ENCODE data around the gene BRF1.
A peak's percentile ranks its signal among the peaks of the same experiment; 100 is the strongest.
"Not testable (repeated sequence)": the region's sequence is repeated elsewhere in the genome, so short reads cannot be mapped to it uniquely, and the experiment has no call there.

The BRF1 gene

GRCh38 chr14:105287249-105288102 lies 13.3 kb downstream of the BRF1 start:
- no peak for DNase-seq

DNA sequence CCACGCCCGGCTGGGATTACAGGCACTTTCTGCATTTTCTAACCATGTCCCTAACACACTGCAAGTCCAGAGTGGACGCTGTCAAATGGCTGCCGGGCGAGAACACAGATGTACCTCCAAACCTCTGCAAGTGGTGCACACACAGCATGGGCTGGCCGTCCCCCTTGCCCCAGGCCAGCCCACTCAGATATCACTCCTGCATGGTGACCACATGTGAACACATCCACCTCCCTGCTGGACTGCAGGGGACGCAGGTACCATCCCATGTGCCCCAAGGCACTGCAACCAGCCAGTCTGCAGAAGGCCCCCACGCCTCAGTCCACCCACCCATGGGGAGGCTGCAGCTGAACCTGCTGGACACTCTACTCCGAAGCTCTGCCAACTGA lies 14.0 kb downstream of the BRF1 start:
- no peak for DNase-seq

GRCh38 chr14:105285174-105285573 lies 15.6 kb downstream of the BRF1 start:
- no peak for DNase-seq

GRCh38 chr14:105283899-105284298 lies 16.9 kb downstream of the BRF1 start:
- DNase-seq, result no peak

GRCh38 chr14:105283028-105283427 lies 17.8 kb downstream of the BRF1 start:
- no peak for DNase-seq

GRCh38 chr14:105282098-105282725 lies 18.6 kb downstream of the BRF1 start:
- no peak for DNase-seq

- peak; percentile 23 for DNase-seq
These were observed 19.3 kb downstream of the BRF1 start for GRCh38 chr14:105281371-105282097.

- no peak for DNase-seq
These were observed 20.3 kb downstream of the BRF1 start for GRCh38 chr14:105280525-105280924.

DNA sequence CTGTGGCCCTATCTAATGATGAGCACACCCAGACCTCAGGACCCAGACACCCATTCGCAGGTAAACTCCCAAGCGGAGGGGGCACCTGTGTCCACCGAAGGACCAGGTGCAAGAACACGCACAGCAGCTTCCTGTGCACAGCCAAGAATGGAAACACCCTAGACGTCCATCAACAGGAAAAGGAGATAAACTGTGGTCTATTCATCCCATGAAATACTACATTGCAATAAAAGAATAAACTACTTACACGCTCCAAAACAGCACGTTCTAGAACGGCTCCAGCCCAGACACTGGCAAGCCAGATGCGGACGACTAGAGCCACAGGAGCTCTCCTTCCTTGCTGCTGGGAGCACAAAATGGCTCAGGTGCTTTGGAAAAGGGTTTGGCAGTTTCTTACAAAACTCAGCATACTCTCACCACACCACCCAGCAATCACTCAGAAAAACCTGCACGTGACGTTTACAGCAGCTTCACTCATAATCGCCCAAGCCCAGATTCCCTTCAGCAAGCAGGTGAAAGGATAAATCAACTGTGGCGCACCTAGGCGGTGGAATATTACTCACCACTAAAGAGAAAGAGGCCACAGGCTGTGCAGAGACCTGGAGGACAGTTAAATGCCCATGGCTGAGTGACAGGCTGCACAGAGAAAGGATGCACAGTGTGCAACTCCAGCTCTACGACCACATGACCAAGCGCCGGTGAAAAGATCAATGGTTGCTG lies 21.0 kb downstream of the BRF1 start:
- no peak for DNase-seq

DNA sequence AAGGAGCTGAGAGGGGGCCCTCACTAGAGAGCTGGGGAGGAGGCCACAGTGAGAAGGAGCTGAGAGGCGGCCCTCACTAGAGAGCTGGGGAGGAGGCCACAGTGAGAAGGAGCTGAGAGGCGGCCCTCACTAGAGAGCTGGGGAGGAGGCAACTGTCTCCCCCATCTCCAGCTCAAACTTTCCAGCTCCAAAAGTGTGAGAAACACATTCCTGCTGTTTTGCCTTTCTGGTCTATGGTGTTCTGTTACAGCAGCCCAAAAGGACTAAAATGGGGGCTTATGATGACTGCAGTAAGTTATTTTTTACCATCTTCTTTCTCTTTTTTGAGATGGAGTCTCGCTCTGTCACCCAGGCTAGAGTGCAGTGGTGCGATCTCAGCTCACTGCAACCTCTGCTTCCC lies 23.4 kb downstream of the BRF1 start:
- not testable (repeated sequence) for DNase-seq

DNA sequence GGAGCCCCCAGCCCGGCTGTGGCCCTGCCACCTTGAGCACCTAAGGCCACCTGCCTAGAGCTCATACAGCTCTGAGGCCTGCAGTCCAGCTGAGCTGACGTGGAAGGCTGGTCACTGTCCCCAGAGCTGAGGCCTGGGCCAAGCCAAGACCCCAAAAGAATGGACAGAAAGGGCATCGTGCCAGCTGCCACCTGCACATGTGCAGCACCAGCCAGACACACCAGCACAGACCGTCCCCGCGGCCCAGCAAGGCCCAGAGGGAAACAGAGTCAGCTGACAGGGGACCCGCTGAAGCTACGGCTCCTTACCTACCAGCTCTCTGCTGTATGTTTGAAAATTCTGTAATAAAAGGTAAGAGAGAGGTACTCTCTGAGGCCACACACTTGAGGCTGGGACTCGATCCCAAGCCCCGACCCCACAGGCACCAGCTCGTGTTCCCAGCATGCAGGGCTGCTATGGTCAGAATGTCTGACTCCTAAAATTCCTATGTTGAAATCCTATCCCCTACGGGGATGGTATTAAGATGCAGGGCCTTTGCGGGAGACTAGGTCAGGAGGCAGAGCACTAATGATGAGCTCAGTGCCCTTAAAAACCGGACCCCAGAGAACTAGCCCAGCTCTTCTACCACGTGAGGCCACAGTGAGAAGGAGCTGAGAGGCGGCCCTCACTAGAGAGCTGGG lies 25.4 kb downstream of the BRF1 start:
- no peak for DNase-seq

- DNase-seq, result no peak
These were observed 26.2 kb downstream of the BRF1 start for GRCh38 chr14:105274637-105275036.

GRCh38 chr14:105273062-105273461 lies 27.7 kb downstream of the BRF1 start:
- no peak for DNase-seq

DNA sequence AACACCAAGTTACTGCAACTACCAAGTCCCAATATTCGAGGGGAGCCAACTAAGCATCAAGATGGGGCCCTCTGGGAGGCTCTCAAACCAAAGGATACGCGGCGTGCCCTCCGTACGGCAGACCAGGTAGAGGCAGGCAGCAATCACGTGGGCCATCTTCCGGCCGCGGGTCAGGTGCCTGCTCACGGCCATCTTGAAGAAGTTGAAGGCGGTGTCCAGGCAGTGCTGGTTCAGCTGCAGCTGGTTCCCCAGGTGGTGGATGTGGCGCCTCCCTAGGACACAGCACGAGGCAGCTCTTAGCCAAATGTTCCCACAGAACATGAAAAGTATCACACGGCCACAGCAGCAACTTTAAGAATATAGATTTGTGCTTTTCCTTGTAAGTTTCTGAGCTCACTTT lies 28.2 kb downstream of the BRF1 start:
- DNase-seq, result no peak

DNA sequence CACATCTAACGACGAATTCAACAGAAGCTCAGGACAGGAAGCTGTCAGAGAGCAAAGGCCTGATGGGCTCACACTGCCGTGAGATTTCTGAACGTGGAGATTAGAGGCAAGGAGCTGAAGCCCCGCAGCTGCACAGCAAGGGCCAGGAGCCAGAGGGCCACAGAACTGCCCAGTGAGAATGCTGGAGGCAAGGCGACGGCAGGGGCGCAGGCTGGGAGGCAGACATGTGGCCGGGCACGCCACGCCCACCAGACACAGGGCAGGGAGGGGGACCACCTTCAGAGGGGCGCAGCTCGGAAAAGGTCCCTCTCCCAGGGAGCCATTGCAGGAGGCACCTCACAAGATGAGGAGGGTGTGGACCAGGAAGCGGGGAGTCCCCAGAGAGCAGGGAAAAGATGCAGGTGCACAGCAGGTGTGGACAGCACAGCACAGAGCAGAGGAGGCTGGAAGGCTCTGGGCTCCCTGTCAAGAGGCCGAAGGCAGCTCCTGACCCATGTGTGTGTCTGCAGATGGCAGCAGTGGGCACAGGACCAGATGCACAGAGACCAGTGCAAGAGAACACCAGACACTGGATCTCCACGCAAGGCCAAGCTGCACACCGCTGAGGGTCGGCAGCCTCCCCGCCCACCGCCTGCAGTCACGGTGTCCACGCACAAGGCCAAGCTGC lies 29.4 kb downstream of the BRF1 start:
- no peak for DNase-seq

DNA sequence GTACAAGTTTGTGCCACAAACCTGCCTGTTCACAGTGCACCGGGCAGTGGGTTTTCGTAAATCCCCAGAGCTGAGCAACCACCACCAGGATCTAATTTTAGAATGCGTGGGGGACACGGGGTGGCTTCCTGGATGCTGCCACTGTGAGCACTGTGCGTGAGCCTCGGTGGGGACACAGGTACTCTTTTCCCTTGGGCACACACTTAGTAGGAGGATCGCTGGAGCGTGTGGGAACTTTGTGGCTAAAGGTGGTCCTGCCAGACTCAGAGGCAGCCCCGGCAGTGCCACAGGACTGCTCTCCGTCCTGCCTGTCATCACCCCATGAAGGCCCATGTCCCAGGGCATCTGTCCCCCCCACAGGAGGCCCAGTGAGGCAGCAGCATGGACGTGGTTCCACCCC lies 31.4 kb downstream of the BRF1 start:
- no peak for DNase-seq

GRCh38 chr14:105268736-105269354 lies 32.0 kb downstream of the BRF1 start:
- no peak for DNase-seq

DNA sequence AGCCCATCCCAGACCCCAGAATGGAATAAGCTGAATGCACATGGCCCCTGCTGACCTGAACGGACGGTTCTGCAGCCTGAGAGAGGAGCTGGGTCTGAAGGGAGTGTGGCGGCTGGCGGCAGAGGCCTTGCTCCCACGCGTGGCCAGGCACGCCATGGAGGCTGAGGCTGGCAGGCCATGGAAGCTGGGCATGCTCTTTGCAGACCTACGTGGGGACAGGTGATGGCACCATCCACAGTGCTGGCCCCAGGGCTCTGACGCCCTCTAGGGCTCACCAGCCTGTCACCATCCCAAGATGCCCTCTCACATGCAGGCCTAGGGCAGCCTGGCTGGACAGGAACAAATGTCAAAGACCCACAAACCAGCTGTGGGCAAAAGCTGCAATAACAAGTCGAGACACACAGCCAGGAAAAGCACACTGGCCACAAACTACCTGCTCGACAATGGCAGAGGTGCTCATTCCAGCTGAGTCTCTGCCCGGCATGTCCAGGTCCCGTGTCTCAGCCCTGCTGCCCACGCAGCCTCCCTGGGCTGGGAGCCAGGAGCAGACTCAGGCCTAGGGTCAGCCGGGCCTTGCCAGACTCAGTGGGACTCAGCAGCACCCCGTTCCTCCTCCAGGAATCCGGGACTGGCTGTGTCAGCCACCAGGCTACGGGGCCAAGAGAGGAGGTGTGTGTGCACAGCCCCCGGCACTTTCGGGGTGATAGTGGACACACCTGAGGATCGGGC lies 32.8 kb downstream of the BRF1 start:
- no peak for DNase-seq

- no peak for DNase-seq
These were observed 39.0 kb downstream of the BRF1 start for GRCh38 chr14:105261781-105262180.

DNA sequence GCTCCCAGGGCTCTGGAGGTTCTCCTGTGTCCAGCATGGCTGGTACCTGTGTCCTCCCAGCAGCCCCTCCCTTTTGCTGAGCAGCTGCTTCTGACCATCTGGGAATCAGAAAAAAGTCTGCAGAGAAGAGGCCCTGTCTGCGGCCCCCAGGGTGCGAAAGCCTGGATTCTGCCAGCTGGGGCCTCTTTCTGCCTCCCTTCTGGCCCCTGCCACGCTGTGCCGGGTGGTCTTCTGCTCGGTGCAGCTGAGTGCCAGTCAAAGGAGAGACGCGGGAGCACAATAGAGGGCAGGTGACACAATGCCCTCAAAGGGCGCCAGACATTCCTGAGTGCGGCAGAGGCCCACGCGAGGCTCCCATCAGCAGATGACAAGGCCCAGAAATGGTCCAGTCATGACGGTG lies 39.8 kb downstream of the BRF1 start:
- no peak for DNase-seq

GRCh38 chr14:105258846-105259245 lies 42.0 kb downstream of the BRF1 start:
- DNase-seq, result no peak

Measured in NCI-H226 (cell line).